ENCODE measurements around the gene NCKAP5.
A peak's percentile ranks its signal among the peaks of the same experiment; 100 is the strongest.

Gene NCKAP5

GRCh38 chr2:132680544-132680943, 887.7 kb downstream of the NCKAP5 start:
- DNase-seq (ENCODE audit: low spot score) (no peak), FAIRE-seq (no peak)

DNA sequence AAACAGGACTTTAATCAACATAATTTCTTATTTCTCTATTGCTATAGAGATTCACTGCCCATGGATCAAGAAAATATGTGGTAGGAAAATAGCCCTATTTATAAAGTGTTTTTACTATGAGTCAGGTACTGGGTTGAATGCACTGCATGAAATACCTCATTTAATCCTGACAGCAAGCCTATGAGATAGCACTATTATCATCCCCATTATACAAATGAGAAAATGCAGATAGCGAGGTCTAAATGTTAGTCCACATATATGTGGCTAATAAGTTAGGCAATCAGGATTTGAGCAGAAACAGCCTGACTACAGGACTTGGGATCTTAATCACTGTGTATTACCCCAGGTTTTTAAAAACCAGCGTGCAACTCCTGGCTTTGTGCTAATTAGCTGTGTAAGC, 889.8 kb downstream of the NCKAP5 start:
- DNase-seq (ENCODE audit: low spot score) (no peak), FAIRE-seq (no peak)

DNA sequence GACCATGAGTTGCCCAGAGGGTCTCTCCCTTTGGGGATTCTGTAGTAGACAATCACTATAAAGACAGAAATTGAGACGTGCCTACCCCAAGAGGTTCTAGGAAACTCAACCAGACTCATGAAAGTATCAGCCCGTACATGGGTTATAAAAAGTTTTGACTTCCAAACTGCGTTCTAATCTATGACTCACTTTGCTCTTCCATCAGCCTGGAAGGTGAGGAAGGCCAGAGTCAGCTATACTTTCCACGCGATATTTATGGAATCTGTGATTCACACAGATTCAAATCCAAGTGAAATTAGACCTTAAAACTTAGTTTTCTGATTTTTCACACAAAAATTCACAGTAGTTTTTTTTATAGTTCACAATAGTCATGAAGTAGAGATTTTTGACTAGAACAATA, 890.6 kb downstream of the NCKAP5 start:
- FAIRE-seq (no peak), DNase-seq (ENCODE audit: low spot score) (no peak)

GRCh38 chr2:132676999-132677398, 891.3 kb downstream of the NCKAP5 start:
- no peak for FAIRE-seq
- no peak for DNase-seq (ENCODE audit: low spot score)

DNA sequence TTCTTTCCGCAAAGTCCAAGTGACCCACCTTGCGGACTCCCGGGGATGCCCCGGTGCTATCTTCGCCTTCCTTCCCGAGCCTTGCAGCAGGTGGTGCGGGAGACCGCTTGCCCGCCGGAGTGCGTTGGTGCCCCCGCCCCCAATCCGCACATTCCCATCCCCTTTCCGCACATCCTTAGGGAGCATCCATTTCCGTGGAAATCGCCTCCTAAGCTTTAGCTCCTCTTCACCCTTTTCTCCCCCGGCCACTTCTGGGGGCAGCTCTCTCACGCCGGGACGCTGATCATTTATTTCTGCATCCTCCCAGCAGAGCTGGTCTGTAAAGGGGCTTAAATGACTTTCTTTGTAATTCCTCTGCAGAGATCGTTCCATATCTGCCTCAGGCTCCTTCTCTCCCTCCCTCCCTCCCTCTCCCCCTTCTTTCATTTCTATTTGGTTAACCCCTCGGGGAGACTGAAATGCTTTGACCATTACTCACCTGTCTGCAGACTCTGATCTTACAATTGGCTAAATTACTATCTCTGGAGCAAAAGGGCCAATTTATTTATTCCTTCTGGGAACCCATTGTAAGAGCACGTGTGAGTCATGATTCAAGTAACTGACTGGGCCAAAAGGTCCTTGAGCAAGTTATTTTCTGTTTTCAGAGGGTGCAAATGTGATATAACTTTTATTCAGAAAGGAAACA, 897.0 kb downstream of the NCKAP5 start:
- DNase-seq (ENCODE audit: low spot score) (peak; percentile 81), FAIRE-seq (no peak)

GRCh38 chr2:132670496-132671150, 897.6 kb downstream of the NCKAP5 start:
- DNase-seq (ENCODE audit: low spot score), result peak; percentile 49
- FAIRE-seq, result no peak

DNA sequence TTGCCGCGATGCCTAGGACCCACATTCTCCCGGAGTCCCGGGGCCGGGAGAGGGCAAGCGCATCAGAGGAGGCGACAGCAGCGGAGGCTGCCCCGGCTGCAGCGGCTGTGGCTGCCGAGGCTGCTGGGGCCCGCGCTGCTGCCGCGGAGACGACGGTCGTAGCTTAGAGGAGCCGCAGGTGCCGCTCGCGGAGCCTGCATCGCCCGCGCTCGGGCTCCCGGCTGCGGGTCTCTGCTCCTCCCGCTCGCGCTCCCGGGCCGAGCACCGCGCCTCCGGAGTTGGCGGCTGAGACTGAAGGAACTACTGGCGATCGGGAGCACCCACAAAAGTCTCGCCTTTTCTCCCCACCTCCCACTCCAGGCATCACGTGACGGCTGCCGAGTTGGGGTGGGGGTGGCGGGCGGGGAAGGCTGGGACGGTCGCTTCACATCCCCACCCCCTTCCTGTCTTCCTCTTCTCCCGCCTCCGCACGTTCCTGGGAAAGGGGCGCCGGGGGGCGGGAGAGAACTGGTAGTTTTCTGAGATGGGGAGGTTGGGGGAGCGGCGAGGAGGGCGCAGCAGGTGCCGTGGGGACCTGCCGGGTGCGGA, 898.3 kb downstream of the NCKAP5 start, which contains the start of gene LYPD1:
Gene LYPD1 (minus strand): TSS at position 298 of the 588 bp plus-strand sequence. CDS start 273 bp downstream, at position 25.
- DNase-seq (ENCODE audit: low spot score) (no peak), FAIRE-seq (no peak)

- no peak for FAIRE-seq
- no peak for DNase-seq (ENCODE audit: low spot score)
Observed at GRCh38 chr2:132668987-132669907, 899.0 kb downstream of the NCKAP5 start.

DNA sequence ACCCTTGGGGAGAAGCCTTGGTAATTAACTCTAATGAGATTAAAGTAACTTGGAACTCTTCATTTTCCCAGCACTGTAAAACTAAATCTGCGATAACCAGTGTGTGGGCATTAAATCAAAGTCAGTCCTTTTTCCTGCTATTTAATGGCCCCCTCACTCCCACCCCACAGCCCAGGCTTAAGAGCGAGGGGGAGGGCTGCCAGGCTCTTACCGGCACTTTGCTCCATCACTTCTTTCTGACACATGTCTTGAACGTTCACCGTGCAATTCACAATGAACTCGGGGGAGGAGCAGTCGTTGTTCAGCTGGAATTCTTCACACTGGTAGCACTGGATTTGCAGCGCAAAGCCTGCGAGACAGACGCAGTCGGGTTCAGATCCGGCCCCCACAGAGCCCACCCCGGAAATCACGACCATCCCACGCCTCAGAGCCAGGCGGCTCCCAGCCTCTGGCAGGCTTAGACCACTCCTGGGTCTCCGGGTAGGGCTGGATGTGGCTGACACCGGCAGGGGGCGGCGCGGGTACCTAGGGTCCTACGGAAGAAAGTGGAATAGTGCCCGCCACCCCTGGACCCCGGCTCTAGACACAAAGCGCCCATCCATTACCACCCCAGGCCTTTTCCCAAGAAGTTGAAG, 900.0 kb downstream of the NCKAP5 start:
- peak; percentile 27 for FAIRE-seq

DNA sequence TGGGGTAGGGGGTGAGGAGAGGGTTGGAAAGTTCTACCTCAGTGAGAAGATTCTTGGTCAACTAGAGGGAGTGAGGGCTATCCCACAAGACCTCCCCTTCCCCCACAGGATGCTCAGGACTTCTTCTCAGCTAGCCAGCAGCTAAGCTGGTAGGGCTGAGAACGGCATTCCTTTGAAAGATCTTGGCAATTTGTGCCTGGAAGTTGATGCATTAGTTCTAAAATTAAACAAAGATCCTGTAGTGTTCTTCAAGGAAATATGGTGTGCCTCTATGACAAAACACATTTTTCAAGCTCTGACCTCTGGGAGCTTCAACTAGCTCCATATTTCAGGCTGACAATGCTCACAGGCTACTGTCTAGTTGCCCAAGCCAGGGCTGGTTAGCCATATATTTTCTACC, 900.6 kb downstream of the NCKAP5 start:
- DNase-seq (ENCODE audit: low spot score) (no peak), FAIRE-seq (no peak)

More for the DNA sequence above, 900.0 kb downstream of the NCKAP5 start:
- no peak for DNase-seq (ENCODE audit: low spot score)

- FAIRE-seq, result no peak
Observed at GRCh38 chr2:132665401-132666140, 902.7 kb downstream of the NCKAP5 start.

GRCh38 chr2:132664096-132664495, 904.2 kb downstream of the NCKAP5 start:
- no peak for DNase-seq (ENCODE audit: low spot score)
- no peak for FAIRE-seq

More at GRCh38 chr2:132665401-132666140, 902.7 kb downstream of the NCKAP5 start:
- no peak for DNase-seq (ENCODE audit: low spot score)

GRCh38 chr2:132662732-132663131, 905.5 kb downstream of the NCKAP5 start:
- DNase-seq (ENCODE audit: low spot score) (no peak), FAIRE-seq (no peak)

DNA sequence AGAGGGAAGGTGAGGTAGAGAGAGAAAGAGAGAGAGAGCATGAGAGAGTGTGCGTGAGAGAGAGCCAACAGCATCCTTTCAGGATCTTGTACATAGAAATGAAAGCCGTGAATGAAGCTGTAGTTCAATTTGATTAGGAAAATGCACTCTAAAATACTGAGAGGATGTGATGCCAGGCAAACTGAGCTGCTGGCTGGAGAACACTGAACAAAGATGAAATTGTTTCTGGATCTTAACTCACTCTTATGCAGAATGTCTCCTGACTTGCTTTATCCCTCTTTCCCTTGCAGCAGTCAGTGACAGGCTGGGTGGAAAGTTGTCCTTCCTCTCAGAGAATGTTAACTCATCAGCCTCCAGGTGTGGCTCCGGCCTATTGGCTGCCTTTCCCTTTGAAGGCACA, 908.9 kb downstream of the NCKAP5 start:
- FAIRE-seq, result no peak
- no peak for DNase-seq (ENCODE audit: low spot score)

- no peak for FAIRE-seq
- DNase-seq (ENCODE audit: low spot score), result no peak
Observed at GRCh38 chr2:132656266-132656975, 911.8 kb downstream of the NCKAP5 start.

DNA sequence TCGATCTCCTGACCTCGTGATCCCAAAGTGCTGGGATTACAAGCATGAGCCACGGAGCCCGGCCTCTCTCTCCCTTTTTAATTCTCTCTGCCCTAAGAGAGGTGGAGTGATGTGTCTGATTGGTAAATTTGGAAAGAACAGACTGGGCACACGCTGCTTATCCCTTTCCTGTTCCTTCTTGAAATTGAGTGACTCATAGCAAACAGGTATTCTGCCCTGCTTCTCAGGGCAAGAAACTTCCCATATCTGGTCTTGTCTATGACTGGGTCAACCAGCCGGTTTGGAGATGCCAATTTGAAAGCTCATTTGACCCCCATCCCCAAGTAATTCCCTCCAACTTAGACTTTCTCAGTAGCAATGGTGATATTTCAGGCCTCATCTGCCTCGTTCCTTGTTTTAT, 913.3 kb downstream of the NCKAP5 start:
- FAIRE-seq (no peak), DNase-seq (ENCODE audit: low spot score) (no peak)

- no peak for DNase-seq (ENCODE audit: low spot score)
- FAIRE-seq, result no peak
Observed at GRCh38 chr2:132654335-132654734, 913.9 kb downstream of the NCKAP5 start.

GRCh38 chr2:132652474-132652873, 915.8 kb downstream of the NCKAP5 start:
- no peak for DNase-seq (ENCODE audit: low spot score)
- no peak for FAIRE-seq

All from urothelium cell line (cell line).